Retinal pigment epithelial cell (primary cell): ENCODE data around the gene PRDX5.

ENCODE experiments used
- DNase-seq: peaks from one replicate; pipeline ENCODE4 v3.0.0-alpha.2; 2010; ENCODE audit warnings: low read depth
- H3K4me3 ChIP-seq: 2 replicates; pipeline ENCODE4 v1.5.1; 2011; ENCODE audit warnings: mild to moderate bottlenecking, low read length, control low read depth, moderate library complexity
- TF ChIP-seq, protein P1 (sequence below): conservative IDR thresholded peaks from 2 replicates; pipeline ENCODE4 v1.5.1; 2011; ENCODE audit warnings: low read depth, low read length, control low read depth, inconsistent platforms

PRDX5 gene

GRCh38 chr11:64296830-64297698 lies 20.9 kb upstream of the PRDX5 start:
- DNase-seq = no peak
- no peak overlapping the region for H3K4me3 ChIP-seq
- TF ChIP-seq, protein P1, sequence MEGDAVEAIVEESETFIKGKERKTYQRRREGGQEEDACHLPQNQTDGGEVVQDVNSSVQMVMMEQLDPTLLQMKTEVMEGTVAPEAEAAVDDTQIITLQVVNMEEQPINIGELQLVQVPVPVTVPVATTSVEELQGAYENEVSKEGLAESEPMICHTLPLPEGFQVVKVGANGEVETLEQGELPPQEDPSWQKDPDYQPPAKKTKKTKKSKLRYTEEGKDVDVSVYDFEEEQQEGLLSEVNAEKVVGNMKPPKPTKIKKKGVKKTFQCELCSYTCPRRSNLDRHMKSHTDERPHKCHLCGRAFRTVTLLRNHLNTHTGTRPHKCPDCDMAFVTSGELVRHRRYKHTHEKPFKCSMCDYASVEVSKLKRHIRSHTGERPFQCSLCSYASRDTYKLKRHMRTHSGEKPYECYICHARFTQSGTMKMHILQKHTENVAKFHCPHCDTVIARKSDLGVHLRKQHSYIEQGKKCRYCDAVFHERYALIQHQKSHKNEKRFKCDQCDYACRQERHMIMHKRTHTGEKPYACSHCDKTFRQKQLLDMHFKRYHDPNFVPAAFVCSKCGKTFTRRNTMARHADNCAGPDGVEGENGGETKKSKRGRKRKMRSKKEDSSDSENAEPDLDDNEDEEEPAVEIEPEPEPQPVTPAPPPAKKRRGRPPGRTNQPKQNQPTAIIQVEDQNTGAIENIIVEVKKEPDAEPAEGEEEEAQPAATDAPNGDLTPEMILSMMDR = no peak

- TF ChIP-seq, protein P1 = no peak
- no peak for DNase-seq
- no peak overlapping the region for H3K4me3 ChIP-seq
Measured at GRCh38 chr11:64297699-64298358, 20.1 kb upstream of the PRDX5 start.

- TF ChIP-seq, protein P1 = no peak
- DNase-seq = no peak
- H3K4me3 ChIP-seq = peak overlapping the region; percentile 26
Measured at GRCh38 chr11:64298966-64299846, 18.7 kb upstream of the PRDX5 start.

GRCh38 chr11:64299847-64300648 lies 17.9 kb upstream of the PRDX5 start, which contains the start of gene CATSPERZ:
Gene CATSPERZ, plus strand, starts transcription at chr11:64300358. Its CDS starts 53 bp downstream, at chr11:64300411.
- TF ChIP-seq, protein P1 = no peak
- H3K4me3 ChIP-seq = peak within 1 kb of the TSS; percentile 26
- no peak for DNase-seq

GRCh38 chr11:64303109-64304031 lies 14.6 kb upstream of the PRDX5 start:
- TF ChIP-seq, protein P1 = no peak
- H3K4me3 ChIP-seq = no peak overlapping the region
- DNase-seq = no peak
